Stimulated activated CD4-positive, alpha-beta T cell treated with anti-CD3 and anti-CD28 coated beads, Interleukin-12 subunit alpha, Interleukin-12 subunit beta, amount 100 ng/mL, for 24 hours (primary cell): ENCODE results near the gene GAK.

Experiments
- DNase-seq, 2 experiments: peaks; one replicate each; pipeline ENCODE4 v3.0.0-alpha.2; 2020; ENCODE audit warnings: low read depth in 2 of 2

The GAK gene

DNA sequence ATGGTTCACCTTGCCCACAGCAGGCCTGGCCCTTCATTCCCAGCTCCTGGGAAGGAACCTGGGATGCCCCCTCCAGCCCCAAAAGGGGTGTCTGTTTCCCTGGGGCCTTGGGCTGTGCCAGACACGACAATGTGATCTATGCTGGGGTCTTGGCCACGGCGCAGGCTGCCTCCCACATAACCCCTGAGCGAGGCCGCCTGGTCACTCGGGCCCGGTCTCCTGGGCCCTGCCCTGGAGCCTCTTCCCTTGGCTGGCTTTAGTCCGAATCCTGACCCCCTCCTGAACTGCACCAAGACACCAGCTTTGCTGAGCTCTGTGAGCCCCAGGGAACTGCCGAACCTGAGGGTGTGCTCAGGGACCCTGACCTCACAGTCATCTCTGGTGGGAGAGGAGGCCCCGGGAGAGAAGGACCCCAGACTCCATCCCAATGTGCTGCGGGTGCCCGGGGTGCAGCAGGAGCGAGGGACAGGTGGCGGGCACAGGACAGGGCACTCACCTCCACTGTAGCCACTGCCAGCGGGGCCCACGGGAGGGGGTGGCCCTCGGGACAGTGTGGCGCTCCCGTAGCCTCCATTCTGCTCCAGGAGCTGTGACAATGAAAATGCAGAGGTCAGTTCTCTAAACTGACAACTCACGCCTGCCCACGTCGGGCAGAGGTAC lies 42.0 kb downstream of the GAK start:
- no peak for DNase-seq

- no peak for DNase-seq
Observed at GRCh38 chr4:889516-889915, 42.6 kb downstream of the GAK start.

- DNase-seq: no peak
Observed at GRCh38 chr4:888029-888428, 44.1 kb downstream of the GAK start.

GRCh38 chr4:887034-887763 lies 44.9 kb downstream of the GAK start:
- DNase-seq: no peak

DNA sequence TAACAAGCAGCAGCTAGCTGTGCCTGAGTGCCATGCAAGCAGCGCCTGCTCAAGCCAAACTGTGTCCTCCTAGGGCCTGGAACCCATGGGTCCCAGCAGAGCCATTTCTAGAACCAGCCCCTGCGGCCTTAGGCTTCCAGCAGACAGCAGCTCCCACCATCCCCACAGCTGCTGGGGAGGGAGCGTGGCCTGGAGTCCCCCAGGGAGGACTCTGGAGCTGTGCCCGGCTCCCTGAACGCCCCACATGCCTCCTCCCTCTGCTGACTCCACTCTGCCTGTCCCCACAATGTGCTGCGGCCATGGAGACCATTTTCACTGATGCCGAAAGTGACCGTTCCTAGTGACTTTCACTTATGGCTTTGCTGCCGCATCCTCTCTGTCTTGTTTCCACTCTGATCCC lies 45.9 kb downstream of the GAK start:
- DNase-seq: no peak

- DNase-seq: no peak
Observed at GRCh38 chr4:885353-885752, 46.8 kb downstream of the GAK start.

DNA sequence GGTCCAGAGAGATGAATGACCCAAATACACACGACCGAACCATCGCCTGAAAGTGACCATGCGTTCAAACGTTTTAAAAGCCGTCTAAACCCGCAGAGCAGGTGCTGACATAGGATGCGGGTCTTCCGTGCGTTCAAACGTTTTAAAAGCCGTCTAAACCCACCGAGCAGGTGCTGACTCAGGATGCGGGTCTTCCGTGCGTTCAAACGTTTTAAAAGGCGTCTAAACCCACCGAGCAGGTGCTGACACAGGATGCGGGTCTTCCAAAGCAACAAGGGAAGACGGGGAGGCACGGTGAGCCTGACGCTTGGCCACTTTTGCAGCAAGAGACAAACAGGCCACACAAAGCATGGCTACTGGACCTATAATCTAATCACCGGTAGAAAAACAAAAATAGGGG lies 47.2 kb downstream of the GAK start:
- no peak for DNase-seq

DNA sequence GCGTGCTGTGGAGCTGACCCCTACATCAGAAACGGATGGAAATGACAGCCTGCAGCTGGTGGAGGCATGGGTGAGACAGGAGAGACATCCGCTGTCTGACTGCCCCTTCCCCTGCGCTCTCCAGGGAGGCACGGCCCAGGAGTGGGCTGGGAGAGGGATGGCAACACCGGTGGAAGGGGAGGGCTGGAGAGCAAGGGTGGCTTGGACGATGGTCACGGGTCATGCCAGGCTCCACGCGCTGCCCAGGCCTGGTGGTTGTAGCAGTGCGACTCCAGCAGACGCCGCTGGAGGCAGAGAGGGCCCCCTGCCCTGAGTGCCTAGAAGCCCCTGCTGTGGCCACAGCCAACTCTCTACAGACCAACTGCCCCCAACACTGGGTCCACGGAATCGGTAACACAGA lies 47.9 kb downstream of the GAK start:
- DNase-seq: no peak

- DNase-seq: no peak
Observed at GRCh38 chr4:883377-884095, 48.6 kb downstream of the GAK start.

DNA sequence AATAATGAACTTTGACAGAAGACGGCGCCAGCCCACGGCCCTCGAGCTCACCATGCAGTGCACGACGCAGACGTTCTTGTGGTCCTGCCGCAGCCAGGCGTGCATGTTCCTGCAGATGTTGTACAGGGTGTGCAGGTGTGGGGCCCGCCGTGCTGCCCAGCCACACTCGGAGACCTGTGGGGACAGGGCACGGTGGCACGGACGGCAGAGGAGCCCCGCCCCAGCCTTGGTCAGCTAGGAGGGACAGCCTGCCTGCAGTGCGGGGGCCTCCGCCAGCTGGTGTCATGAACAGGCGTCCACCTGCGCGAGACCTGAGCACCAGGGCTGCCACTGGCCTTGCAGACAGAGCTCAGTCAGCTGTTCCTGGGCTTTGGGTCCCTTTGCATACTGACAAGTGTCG lies 49.5 kb downstream of the GAK start:
- no peak for DNase-seq

DNA sequence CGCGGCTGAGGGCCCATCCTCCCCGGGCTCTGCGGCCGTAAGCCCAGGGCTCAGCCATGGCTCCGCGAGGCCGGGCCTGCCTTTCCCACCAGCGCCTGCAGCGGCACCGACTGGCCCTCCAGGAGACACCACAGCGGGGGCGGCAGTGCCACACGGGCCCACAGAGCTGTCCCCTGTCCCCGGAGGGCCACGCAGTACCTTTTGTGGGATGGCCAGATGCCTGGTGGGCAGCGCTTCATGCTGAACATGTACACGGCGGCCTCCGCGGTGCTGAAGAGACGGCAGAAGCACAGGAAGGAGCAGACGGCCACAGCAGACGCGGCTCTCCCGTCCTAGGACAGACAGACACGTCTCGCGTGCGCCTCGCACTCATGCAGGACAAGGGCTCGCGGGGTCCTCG lies 50.4 kb downstream of the GAK start:
- DNase-seq: no peak

DNA sequence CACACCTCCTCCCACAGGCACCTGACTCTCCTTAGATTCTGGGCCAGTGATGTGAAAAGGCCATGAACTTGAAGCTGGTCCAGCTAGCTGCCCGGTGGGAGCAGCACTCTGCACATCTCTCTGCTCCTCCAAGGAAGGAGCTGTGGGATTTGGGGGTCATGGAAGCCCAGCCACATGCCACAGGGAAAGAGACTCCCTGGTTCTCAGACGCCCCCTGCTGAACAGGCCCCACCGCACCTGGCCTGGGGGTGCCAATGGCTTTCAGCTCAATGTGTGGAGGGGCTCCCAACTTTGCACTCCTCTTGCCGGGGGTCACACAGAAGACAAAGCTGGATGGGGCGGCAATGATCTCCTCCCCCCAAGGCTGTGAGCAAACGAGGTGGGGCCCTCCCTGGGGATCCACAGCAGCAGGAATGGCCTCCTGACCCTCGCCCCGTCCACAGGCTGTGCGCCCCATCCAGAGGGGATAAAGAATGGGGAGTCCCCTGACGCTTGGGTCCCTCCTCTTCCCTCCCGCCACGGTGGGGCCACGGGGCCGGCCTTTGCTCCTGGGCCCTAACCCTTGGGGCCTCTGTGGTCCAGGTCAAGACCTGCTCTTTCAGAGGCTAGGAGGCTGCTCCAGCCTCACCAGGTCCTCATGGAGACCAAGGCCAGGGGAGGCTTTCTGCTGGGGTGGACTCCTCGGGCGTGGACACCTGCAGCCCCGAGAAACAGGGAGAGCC lies 51.3 kb downstream of the GAK start:
- DNase-seq: no peak

DNA sequence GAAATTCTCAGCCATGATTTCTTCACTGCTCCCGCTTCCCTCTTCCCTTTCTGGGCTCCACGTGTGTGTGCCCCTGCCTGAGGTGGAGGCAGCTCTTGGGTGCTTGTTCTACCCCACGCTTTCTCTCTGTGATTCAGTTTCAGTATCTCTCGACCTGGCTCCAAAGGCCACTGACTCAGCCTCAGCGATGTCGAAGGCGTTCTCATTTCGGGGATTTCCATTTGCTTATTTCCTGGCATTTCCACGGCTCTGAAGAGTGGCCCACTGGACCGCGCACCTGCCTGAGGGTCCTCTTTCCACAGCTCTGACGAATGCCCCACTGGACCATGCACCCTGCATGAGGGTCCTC lies 52.4 kb downstream of the GAK start:
- peak; percentile 55 to 62 for DNase-seq

GRCh38 chr4:878796-879728 lies 53.1 kb downstream of the GAK start:
- peak in 1 of 2 experiments; percentile 17 for DNase-seq

DNA sequence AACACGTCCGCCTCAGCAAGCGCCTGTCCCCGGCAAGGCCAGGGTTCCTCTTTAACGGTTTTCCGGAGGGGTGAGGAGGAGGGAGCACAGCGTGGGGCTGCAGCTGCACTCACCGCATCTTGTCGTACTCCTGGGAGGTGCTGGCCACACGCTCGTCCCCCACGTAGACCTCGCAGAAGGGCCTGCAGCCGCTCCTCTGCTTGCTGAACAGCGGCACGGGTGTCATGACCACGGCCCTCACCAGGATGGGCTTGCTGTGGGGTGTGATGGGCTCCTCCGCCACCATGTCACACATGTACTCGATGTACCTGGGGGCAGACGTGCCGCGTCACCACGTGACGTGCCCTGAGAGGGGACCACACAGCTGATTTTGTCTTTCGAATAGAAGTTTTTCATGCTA lies 54.6 kb downstream of the GAK start:
- DNase-seq: no peak

- DNase-seq: no peak
Observed at GRCh38 chr4:876780-877179, 55.3 kb downstream of the GAK start.

DNA sequence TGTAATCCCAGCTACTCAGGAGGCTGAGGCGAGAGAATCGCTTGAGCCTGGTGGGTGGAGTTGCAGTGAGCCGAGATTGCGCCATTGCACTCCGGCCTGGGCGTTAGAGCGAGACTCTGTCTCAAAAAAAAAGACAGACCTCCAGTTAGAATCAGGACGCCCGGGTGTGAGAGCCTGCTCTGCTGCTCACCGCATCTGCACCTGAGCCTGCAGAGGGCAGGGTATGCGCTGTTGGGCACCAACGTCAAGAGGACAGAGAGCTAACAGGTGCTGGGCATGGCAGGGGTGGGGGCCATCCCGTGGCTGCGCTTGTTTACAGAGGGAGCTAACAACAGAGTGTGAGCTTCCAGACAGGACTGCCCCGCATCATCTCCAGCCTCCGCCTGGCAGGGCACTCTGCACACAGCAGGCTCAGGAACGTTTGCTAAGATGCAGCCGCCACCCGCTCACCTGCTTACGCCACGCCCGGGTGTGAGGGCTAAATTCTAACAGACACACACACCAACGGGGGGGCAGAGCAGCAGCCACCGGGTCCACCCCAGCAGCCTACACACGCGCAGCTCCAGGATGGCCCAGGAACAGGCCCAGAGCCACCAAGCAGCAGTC lies 56.2 kb downstream of the GAK start:
- no peak for DNase-seq

DNA sequence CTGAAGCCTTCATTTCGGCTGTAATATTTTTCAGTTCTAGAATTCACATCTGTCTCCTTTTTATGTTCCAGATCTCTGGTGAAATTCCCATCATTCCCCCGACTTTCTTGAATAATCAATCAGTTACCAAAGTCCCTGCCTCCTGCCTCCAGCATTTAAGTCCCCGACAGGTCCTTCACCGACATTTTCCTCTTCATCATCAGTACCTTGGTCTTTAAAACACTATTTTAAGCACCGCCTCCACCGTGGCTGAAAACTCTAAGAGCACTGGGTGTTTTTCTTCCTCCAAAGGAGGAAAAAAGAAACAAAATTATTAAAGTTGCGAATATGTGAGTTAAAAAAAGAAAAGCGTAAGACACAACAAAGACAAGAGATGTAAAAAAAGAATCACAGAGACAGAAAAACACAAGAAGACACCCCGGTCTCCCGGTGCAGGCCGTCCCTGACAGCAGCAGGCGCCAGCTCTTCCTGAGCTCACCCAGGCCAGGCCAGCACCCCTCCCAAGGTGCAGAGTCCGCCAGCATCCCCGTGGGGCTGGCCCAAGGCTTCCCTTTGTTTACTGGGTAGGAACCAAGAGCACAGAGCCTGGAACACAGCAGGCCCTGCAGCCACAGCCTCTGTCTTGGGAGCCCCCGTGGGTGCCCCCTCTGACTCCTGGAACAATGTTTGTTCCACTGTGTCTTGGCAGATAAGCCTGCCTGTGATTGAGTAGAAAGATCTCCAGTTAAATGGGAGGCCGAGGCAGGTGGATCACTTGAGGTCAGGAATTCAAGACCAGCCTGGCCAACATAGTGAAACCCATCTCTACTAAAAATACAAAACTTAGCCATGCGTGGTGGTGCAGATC lies 56.9 kb downstream of the GAK start:
- DNase-seq: no peak

DNA sequence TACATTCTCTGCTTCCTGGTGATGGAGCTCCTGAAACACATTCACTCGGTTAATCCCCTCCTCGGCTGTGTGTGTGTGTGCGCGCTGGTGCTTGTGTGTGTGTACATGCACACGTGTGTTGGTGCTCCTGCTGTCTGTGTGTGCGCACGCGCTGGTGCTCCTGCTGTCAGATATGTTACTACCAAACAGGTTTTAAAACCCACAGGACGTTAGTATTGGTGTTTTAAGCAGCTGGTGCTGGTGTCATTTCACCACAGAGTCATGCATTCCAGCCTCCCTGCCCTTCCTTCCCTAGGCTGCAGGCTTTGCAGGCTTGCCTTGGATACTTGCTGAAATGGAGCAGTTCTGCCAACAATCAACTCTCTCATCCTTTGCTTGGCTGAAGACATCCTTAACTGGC lies 58.1 kb downstream of the GAK start:
- DNase-seq: no peak
